H1 (cell line): ENCODE data around the gene FBP1.

Experiments
- EP300 ChIP-seq, 2 experiments: IDR thresholded peaks; 1 replicate in 1 of 2; 2 replicates in 1 of 2; pipeline ENCODE4 v1.6.1; 2011 to 2012; ENCODE audit warnings: low read depth in 2 of 2, low read length in 2 of 2, mild to moderate bottlenecking in 2 of 2, borderline replicate concordance in 1 of 2, inconsistent platforms in 1 of 2, moderate library complexity in 1 of 2
- POLR2A ChIP-seq, 2 experiments: IDR thresholded peaks; 1 replicate in 1 of 2; 2 replicates in 1 of 2; pipeline ENCODE4 v1.6.1; 2011; ENCODE audit warnings: low read depth in 2 of 2, low read length in 2 of 2, mild to moderate bottlenecking in 2 of 2; ENCODE audit errors: control extremely low read depth in 1 of 2
- TF ChIP-seq, protein P1 (sequence below), 3 experiments: IDR thresholded peaks; 1 replicate in 2 of 3; 2 replicates in 1 of 3; pipeline versions ENCODE4 v1.5.1 to v1.6.1; 2011; ENCODE audit warnings: low read length in 3 of 3, mild to moderate bottlenecking in 3 of 3, inconsistent platforms in 2 of 3, low read depth in 1 of 3, moderate library complexity in 1 of 3; ENCODE audit not compliant: insufficient read depth in 1 of 3; ENCODE audit errors: control extremely low read depth in 1 of 3

- TF ChIP-seq POLR2A (IDR thresholded peaks at IDR 0.05; ENCODE audit: control extremely low read depth in 1 of 2, low read depth in 2 of 2, low read length in 2 of 2) (no peak), EP300 (IDR thresholded peaks at IDR 0.05; ENCODE audit: borderline replicate concordance in 1 of 2, low read depth in 2 of 2, low read length in 2 of 2) (no peak)
- TF ChIP-seq, protein P1, sequence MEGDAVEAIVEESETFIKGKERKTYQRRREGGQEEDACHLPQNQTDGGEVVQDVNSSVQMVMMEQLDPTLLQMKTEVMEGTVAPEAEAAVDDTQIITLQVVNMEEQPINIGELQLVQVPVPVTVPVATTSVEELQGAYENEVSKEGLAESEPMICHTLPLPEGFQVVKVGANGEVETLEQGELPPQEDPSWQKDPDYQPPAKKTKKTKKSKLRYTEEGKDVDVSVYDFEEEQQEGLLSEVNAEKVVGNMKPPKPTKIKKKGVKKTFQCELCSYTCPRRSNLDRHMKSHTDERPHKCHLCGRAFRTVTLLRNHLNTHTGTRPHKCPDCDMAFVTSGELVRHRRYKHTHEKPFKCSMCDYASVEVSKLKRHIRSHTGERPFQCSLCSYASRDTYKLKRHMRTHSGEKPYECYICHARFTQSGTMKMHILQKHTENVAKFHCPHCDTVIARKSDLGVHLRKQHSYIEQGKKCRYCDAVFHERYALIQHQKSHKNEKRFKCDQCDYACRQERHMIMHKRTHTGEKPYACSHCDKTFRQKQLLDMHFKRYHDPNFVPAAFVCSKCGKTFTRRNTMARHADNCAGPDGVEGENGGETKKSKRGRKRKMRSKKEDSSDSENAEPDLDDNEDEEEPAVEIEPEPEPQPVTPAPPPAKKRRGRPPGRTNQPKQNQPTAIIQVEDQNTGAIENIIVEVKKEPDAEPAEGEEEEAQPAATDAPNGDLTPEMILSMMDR (IDR thresholded peaks at IDR 0.05; ENCODE audit: control extremely low read depth in 1 of 3, insufficient read depth in 1 of 3, low read depth in 1 of 3, low read length in 3 of 3), result no peak
Measured at GRCh38 chr9:94655739-94656138, 16.4 kb upstream of the FBP1 start.
